Adrenal gland (tissue), 5 donors: ENCODE measurements around the gene STEAP1B.

Source experiments
- CTCF ChIP-seq, 6 experiments: fragments of 450-650 bp in 4 of 6; fragments of 200-600 bp in 2 of 6; sonication (generic) in 1 of 6; IDR thresholded peaks; 1 replicate in 5 of 6; 2 replicates in 1 of 6; pipeline versions ENCODE4 v1.5.1 to v1.8.0; 2016 to 2021; ENCODE audit warnings: antibody characterized with exemption in 6 of 6, mild to moderate bottlenecking in 2 of 6, moderate library complexity in 1 of 6
- POLR2A ChIP-seq, 2 donors: fragments of 450-650 bp; IDR thresholded peaks; one replicate each; pipeline ENCODE4 v1.6.1; 2017; ENCODE audit warnings: antibody characterized with exemption in 2 of 2, mild to moderate bottlenecking in 2 of 2, moderate library complexity in 1 of 2
- donor health status: DM: no; HTN: no; CAD: no.

GRCh38 chr7:22377703-22378102, 122.3 kb downstream of the STEAP1B start:
- TF ChIP-seq CTCF (IDR thresholded peaks at IDR 0.05) (no peak), POLR2A (IDR thresholded peaks at IDR 0.05) (no peak)
